A673 (cell line): ENCODE measurements around the gene KIF7.

Source experiments
- CTCF ChIP-seq: fragments of 300-800, 200-600 bp; sonication (generic); conservative IDR thresholded peaks from 2 replicates; pipeline ENCODE4 v1.5.1; 2017; ENCODE audit warnings: low read depth, mild to moderate bottlenecking, antibody characterized with exemption, low read length, moderate library complexity, mixed read lengths
- EZH2 ChIP-seq: fragments of 200-600 bp; sonication (generic); IDR thresholded peaks from 2 replicates; pipeline ENCODE4 v1.6.1; 2017; ENCODE audit warnings: borderline replicate concordance, low read depth, mild to moderate bottlenecking, mixed read lengths, antibody characterized with exemption, low read length; ENCODE audit not compliant: poor library complexity, severe bottlenecking

DNA sequence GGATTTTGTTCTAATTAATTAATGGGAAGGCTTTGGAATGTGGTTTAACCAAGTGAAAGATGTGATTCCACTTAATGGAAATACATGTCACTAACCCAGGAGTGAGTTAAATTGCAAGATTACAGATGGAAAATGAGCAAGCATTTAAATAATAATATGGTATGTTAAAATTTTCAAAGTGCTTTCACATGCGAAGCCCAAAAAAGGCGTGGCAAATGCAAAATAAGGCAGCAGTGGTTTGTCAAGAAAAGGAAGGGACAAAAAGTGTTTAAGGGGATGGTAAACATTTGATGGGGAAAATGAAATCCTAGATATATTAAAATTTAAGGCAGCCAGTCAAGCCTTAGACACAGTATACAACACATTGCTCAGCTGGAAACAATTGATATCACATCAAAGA lies 77.1 kb downstream of the KIF7 start:
- TF ChIP-seq CTCF = no peak
- TF ChIP-seq EZH2 = no peak
